H1 (cell line): Measurements from ENCODE around the gene OR10G3. TPM values are rescaled to one million over a fixed set of nuclear protein-coding genes. Genes with fewer than 3 reads are reported as not detected.

ENCODE experiments used
- RAD21 ChIP-seq, 2 experiments: IDR thresholded peaks in 1 of 2; conservative IDR thresholded peaks in 1 of 2; 2 replicates each; pipeline ENCODE4 v1.6.1; 2011; ENCODE audit warnings: low read depth in 2 of 2, low read length in 2 of 2, improper control_type of control experiment in 1 of 2, inconsistent platforms in 1 of 2, mild to moderate bottlenecking in 1 of 2, moderate library complexity in 1 of 2
- TBP ChIP-seq: IDR thresholded peaks from 2 replicates; pipeline ENCODE4 v1.6.1; 2011; ENCODE audit warnings: low read depth, low read length, improper control_type of control experiment
- polyA plus RNA-seq, 7 experiments: library from polyadenylated mRNA; depleted of rRNA in 3 of 7; stranded (reverse) in 5 of 7; unstranded in 2 of 7; fragments of >200 nt in 5 of 7; fragments of 200-250 nt in 2 of 7; gene quantifications; 1 replicate in 5 of 7; 2 replicates in 1 of 7; 4 replicates in 1 of 7; pipeline versions ENCODE4 v1.2.1 to v1.2.3, GENCODE V29; 2011 to 2013; ENCODE audit warnings: missing spikeins in 2 of 7, mixed read lengths in 2 of 7
- total RNA-seq: library from RNA; stranded (reverse); fragmentation: NEBNext Ultra II Directional; extraction: Animal tissue kit (Norgen Biotek cat#: 25700); gene quantifications from 2 replicates; pipeline ENCODE4 v1.2.1, GENCODE V29; 2021

Gene OR10G3
- total and polyA plus RNA-seq, 2 of the 8 experiments (the other 6 are each of a cell fraction or from before 2014, with no cell fraction given), result not detected

- TF ChIP-seq TBP (no peak), RAD21 (IDR thresholded peaks at IDR 0.05 in 1 of 2, conservative IDR thresholded peaks at IDR 0.05 in 1 of 2; ENCODE audit: low read depth in 2 of 2, low read length in 2 of 2) (no peak)
- TF ChIP-seq, all 59 proteins: peak for 0
Measured at GRCh38 chr14:21529515-21529914, 50.4 kb downstream of the OR10G3 start (continued).
